GM19023 (cell line): ENCODE results near the gene DEAF1.
"Not testable (repeated sequence)": the region's sequence is repeated elsewhere in the genome, so short reads cannot be mapped to it uniquely, and the experiment has no call there.

ENCODE experiments used
- ATAC-seq: cut with Tn5 transposase; IDR thresholded peaks from one replicate; pipeline ENCODE4 v1.9.1; 2021; ENCODE audit warnings: mild to moderate bottlenecking, moderate library complexity; ENCODE audit not compliant: unreplicated experiment

The DEAF1 gene

GRCh38 chr11:647672-648158 lies 47.3 kb downstream of the DEAF1 start:
- not testable (repeated sequence) for ATAC-seq

GRCh38 chr11:646214-646613 lies 48.8 kb downstream of the DEAF1 start:
- no peak for ATAC-seq

GRCh38 chr11:645536-645935 lies 49.5 kb downstream of the DEAF1 start:
- no peak for ATAC-seq

GRCh38 chr11:643849-644738 lies 50.9 kb downstream of the DEAF1 start:
- no peak for ATAC-seq

DNA sequence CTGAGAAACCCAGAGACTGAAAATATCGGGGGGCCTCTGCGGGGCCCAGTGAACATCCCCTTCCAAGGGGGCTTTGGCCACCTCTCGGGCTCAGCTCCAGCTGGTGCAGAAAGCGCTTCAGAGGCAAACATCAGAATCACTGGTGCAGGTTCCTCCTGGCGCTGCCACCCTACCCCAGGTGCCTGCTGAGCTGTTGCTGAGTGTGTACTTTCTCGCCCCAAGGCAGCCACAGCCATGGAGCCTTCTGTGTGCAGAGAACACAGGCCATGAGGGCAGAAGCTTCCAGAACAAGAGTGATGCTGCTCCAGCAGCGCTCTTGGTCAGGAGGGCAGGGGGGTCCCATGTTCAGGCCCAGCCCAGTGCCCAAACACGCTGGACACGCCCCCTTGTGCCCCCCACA lies 51.7 kb downstream of the DEAF1 start:
- ATAC-seq: no peak

DNA sequence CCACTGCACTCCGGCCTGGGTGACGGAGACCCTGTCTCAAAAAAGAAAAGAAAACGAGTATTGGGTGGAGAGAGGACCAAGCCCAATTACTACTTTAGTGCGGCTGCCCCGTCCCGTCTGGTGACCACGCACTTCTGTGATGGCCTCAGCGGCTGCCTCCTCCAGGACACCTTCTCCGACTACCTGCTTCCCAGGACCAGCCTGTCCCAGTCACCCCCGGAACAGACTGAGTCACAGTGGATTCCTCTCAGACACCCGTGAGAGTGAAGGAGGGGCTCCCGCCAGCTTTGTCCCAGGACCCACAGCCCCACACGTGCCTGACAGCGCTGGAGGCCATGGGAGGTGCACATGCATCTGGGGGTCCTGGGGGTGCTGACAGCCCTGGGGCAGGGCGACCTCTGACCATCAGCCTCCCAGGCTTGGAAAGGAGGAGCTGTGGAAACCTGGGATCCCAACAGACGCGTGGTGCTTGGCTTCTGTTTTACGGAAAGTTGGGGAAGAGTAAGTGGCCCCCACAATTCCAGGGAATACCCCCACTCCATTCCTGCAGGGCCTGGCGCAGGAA lies 53.1 kb downstream of the DEAF1 start:
- ATAC-seq: no peak

GRCh38 chr11:640021-640706 lies 54.9 kb downstream of the DEAF1 start:
- no peak for ATAC-seq

DNA sequence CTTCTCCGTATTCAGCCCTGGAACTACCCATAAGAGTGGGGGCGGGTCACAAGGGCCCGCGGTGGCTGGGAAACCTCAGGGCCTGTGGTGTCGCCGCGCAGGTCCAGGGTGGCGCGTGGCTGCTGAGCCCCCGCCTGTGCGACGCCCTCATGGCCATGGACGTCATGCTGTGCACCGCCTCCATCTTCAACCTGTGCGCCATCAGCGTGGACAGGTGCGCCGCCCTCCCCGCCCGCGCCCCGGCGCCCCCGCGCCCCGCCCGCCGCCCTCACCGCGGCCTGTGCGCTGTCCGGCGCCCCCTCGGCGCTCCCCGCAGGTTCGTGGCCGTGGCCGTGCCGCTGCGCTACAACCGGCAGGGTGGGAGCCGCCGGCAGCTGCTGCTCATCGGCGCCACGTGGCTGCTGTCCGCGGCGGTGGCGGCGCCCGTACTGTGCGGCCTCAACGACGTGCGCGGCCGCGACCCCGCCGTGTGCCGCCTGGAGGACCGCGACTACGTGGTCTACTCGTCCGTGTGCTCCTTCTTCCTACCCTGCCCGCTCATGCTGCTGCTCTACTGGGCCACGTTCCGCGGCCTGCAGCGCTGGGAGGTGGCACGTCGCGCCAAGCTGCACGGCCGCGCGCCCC lies 55.6 kb downstream of the DEAF1 start:
- ATAC-seq: no peak

DNA sequence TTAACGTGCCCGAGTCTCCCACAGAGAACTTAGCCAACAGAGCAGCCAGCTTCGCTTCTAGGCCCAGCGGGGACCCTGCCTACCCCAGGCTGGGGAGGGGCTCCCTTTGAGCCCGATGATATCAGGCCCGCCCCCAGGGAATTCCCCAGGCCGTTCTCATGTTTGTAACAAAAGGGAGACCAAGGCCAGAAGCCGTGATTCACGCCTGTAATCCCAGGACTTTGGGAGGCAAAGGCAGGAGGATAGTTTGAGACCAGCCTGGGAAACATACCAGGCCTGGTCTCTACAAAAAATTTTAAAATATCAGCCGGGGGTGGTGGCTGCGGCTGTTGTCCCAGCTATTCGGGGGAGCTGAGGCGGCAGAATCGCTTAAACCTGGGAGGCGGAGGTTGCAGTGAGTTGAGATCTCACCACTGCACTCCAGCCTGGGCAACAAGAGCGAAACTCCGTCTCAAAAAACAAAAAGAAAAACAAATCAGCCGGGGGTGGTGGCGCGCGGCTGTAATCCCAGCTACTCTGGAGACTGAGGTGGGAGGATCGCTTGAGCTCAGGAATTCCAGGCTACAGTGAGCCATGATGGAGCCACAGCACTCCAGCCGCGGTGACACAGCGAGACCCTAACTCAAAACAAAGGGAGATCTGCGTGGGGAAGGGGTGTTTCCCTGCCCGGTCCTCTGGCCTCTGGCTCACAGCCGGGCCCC lies 56.2 kb downstream of the DEAF1 start:
- ATAC-seq: no peak

DNA sequence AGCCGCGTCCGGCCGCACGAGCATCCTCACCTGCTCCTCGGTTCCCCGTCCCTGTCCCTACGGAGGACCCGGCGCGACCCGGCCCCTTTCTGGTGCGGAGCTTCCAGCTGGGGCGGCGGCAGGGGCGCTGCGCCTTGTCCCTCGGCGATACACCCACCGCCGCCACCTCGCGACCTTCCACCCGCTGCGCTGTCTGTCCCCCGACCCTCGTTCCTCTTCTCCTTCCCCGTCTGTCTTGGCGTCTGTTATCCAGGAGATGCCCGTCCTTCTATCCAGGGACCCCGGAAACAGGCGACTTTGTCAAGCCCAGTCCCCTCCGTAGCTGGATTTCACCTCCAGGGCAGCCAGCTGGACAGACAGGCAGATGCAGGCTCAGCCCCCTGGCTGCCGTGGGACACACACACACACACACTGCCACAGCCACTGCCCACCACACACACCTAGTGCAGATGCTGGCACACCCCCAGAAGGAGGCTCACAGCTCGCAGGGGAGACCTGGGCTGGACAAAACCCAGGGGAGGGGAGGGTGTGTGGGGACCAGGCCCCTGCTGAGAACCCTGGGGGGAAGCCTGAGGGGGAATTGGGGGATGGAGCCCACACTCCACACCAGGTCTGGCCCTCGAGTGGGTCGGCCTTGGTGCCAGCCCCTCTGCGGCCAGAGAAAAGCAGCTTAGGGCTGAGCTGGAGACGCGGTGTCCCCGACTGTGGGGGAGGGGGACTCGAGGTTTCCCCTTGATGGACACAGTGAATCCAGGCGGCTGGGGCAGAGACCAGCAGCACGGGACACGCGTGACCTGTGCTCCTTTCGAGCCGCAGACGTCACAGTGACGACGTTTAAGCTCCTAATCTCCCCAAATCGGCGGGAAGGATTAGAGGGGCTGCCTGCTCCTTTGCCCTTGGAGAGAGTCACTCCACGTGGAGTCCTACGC lies 57.2 kb downstream of the DEAF1 start:
- no peak for ATAC-seq

DNA sequence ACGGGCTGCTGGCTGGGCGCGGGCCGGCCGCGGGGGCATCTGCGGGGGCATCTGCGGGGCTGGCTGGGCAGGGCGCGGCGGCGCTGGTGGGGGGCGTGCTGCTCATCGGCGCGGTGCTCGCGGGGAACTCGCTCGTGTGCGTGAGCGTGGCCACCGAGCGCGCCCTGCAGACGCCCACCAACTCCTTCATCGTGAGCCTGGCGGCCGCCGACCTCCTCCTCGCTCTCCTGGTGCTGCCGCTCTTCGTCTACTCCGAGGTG lies 57.8 kb downstream of the DEAF1 start:
- ATAC-seq: no peak

DNA sequence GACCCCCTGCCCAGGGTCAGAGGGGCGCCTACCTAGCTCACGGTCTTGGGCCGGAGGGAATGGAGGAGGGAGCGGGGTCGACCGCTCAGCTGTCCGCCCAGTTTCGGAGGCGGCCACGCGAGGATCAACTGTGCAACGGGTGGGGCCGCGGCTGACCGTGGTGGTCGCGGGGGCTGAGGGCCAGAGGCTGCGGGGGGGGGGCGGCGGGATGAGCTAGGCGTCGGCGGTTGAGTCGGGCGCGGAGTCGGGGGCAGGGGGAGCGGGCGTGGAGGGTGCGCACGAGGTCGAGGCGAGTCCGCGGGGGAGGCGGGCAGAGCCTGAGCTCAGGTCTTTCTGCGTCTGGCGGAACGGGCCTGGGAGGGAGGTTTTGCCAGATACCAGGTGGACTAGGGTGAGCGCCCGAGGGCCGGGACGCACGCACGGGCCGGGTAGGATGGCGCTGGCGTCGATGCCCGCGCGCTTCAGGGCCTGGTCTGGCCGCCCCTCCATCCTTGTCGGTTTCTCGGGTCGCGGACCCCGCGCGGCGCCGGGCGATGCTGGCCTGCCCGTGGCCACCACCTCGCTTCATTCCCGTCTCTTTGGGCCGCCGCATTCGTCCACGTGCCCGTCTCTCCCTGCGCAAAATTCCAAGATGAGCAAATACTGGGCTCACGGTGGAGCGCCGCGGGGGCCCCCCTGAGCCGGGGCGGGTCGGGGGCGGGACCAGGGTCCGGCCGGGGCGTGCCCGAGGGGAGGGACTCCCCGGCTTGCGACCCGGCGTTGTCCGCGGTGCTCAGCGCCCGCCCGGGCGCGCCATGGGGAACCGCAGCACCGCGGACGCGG lies 58.3 kb downstream of the DEAF1 start, which contains the start of gene DRD4:
DRD4 (plus strand) TSS at position 759 of the 822 bp plus-strand sequence; CDS start at position 795, 36 bp downstream.
- ATAC-seq: no peak

GRCh38 chr11:635945-636510 lies 59.0 kb downstream of the DEAF1 start:
- ATAC-seq: no peak

DNA sequence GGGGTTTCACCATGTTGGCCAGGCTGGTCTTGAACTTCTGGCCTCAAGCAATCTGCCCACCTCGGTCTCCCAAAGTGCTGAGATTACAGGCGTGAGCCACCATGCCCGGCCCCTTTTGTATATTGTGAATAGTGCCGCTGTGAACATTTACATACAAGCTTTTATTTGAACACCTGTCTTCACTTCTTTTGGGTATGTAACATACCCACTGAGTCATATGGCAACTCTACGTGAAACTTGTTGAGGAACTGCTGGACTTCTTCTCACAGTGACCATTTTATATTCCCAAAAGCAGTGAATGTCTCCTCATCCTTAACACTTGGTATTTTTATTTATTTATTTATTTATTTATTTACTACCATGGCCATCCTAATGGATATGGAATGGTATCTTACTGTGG lies 64.2 kb downstream of the DEAF1 start:
- no peak for ATAC-seq

DNA sequence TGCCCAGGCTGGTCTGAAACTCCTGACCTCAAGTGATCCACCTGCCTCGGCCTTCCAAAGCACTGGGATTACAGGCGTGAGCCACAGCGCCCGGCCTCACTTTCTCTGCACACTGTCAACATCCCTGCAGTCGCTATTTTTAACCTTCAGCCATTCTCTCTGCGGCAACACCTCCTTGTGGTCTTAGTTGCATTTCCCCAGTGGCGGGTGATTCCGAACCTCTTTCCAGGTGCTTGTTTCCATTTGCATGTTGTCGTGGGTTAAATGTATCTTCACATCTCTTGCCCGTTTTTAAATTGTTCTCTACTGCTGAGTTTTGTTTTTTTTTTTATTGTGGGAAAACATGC lies 65.8 kb downstream of the DEAF1 start:
- ATAC-seq: no peak

- ATAC-seq: no peak
These were observed 67.0 kb downstream of the DEAF1 start for GRCh38 chr11:628056-628455.

GRCh38 chr11:627308-627576 lies 67.8 kb downstream of the DEAF1 start:
- no peak for ATAC-seq

- no peak for ATAC-seq
These were observed 68.3 kb downstream of the DEAF1 start, which contains the start of gene SCT for GRCh38 chr11:626475-627307. SCT (minus strand) TSS chr11:627181; CDS start chr11:627143, 38 bp downstream.
